GM12801 (cell line): ENCODE measurements around the gene CACNA1S.

Experiments
- TF ChIP-seq, protein P1 (sequence below): IDR thresholded peaks from one replicate; pipeline ENCODE4 v1.5.1; 2011; ENCODE audit warnings: control low read depth; ENCODE audit not compliant: insufficient read length; ENCODE audit errors: extremely low read depth

CACNA1S gene

DNA sequence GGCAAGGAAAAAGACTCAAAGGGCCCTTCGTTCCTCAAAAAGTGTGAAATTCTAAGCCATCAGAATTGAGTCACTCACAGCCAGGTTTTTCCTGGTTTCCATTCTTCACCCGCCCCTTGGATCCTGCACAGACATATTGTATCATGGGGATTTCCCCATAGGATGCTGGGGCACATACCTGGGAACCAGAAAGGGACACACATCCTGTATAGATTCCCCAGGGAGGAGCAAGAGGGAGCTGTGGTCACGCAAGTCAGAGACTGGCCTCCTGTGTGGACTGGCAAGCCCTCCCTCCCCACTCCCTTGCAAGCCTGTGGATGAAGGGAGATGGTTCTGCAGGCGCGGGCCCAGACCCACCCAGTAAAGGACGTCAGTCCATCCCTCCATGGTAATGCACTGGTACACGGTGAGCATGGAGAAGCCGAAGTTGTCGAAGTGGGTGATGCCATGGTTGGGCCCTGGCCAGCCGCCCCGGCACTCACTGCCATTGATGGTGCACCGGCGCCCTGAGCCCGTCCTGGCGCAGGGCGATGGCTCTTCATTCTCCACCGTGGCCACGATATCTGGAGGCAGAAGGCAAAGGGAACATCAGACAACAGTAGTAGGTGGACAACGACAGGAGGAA, 23.2 kb downstream of the CACNA1S start:
- TF ChIP-seq, protein P1, sequence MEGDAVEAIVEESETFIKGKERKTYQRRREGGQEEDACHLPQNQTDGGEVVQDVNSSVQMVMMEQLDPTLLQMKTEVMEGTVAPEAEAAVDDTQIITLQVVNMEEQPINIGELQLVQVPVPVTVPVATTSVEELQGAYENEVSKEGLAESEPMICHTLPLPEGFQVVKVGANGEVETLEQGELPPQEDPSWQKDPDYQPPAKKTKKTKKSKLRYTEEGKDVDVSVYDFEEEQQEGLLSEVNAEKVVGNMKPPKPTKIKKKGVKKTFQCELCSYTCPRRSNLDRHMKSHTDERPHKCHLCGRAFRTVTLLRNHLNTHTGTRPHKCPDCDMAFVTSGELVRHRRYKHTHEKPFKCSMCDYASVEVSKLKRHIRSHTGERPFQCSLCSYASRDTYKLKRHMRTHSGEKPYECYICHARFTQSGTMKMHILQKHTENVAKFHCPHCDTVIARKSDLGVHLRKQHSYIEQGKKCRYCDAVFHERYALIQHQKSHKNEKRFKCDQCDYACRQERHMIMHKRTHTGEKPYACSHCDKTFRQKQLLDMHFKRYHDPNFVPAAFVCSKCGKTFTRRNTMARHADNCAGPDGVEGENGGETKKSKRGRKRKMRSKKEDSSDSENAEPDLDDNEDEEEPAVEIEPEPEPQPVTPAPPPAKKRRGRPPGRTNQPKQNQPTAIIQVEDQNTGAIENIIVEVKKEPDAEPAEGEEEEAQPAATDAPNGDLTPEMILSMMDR = no peak

DNA sequence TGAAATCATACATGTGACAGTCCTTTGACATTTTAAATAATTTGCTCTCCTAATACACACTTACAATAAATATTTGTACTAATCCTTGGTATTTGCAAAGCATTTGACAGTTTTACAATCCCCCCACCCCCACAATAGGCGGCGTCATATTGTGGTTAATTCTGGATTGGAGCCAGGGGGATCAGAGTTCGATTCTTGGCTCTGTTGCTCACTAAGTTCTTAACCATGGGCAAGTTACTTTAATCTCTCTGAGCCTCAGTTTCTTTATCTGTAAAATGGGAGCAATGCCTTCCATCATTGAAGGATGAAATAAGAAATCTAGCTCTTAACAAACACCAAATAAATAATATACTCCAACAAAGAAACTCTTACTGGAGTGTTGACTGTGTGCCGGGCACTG, 23.8 kb downstream of the CACNA1S start:
- TF ChIP-seq, protein P1 = no peak

DNA sequence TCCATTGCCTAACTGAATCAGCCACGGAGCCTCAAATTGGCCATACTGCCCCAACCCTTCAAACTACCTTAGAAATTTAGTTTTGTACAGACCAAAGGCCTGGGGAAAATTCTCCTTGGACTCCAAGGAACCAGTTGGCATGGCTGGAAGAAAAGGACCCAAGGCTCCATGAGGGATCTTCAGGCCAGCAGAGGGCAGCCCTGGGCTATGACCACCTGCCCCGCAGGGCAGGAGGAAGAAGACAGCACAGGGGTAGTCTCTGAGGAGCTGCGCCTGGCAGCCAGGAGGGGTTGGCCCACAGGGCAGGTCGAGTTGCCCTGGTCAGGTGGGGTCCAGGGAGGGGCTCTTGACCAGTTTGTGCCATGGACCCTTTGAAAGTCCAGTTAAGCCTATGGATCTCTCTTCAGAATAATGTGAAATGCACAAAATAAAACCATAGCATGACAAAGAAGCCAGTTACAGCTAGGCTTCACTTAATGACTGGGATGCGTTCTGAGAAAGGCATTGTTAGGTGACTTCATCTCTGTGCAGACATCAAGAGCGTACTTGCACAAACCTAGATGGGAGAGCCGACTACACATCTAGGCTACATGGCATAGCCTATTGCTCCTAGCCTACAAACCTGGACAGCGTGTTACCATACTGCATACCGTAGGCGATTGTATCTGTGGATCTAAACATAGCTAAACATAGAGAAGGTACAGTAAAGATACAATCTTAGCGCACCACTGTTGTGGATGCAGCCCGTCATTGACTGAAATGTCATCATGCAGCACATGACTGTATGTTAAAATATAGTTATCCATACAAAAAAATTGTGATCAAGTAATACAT, 26.1 kb downstream of the CACNA1S start:
- TF ChIP-seq, protein P1 = no peak

DNA sequence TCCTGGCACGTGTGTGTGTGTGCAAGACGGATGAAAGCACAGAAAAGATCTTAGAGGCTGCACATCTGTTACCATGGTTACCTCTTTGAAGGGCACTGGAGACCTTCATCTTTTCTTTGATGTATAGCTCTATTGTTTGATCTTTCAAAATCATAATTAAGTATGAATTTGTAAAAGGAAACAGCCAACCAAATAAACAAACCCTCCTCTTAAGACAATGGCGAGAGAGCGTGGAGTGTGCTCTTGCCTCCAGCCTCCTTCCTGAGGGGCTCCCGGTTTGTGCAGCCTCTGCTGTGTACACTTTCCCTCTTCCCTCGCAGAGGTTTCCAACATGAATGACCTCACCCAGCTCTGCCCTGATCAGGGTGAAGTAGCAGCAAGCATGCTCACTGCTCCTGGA, 27.9 kb downstream of the CACNA1S start:
- TF ChIP-seq, protein P1 = no peak

DNA sequence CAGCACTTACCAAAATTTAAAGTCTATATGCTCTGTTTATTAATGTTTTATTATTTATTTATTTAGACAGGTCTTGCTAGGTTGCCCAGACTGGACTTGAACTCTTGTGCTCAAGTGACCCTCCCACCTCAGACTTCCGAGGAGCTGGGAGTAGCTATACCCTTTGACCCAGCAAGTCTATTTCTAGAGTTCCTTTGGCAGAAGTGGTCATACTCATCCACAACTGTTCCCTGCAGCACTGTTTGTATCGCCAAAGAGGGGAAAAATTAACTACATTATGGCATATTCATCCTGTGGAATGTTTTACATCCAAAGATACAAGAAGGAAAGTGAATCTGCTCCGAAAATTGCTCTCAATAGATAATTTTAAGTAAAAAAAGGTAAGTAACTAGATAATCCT, 28.5 kb downstream of the CACNA1S start:
- TF ChIP-seq, protein P1 = no peak

DNA sequence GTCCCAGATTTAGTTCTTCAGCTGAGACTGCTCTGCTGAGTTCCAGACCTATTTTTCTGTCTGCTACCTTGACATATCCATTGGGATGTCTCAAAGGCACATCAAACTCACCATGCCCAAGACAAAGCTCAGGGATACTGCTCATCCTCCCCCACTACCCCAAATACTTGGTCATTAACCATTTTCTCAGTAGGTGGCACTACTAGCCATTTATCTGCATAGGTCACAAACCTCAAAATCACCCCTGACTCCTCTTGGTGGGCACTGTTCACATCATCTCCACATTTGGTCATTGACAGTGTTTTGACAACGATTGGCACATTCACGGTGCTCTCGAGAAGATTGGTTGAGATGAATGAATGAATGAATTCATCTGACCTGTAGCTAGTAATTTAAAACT, 32.1 kb downstream of the CACNA1S start:
- TF ChIP-seq, protein P1 = no peak

DNA sequence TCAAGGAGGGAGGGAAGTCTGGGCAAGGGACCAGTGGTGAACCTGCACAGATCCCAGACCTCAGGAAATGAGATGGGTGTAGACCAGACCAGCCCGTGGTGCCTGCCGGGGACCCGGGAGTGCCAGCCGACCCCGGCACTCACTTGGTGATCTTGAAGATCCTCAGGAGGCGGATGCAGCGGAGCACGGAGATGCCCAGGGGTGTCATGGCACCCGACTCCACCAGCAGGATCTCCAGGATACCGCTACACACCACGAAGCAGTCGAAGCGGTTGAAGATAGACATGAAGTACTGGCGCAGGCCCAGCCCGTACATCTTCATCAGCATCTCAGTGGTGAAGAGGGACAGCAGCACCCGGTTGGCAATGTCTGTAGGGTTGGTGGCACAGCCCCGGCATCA, 34.5 kb downstream of the CACNA1S start:
- TF ChIP-seq, protein P1 = no peak
